GM12864 (cell line): Measurements from ENCODE around the gene PCDHB14.
"Not testable (repeated sequence)": the region's sequence is repeated elsewhere in the genome, so short reads cannot be mapped to it uniquely, and the experiment has no call there.

Experiments
- DNase-seq: peaks from one replicate; pipeline ENCODE4 v3.0.0-alpha.2; 2011; ENCODE audit warnings: low read depth
- H3K4me3 ChIP-seq: 2 replicates; pipeline ENCODE4 v1.5.1; 2011; ENCODE audit warnings: mild to moderate bottlenecking, low read depth, low read length, control low read depth
- TF ChIP-seq, protein P1 (sequence below): IDR thresholded peaks from 2 replicates; pipeline ENCODE4 v1.5.1; 2011; ENCODE audit warnings: low read depth, mild to moderate bottlenecking, moderate library complexity, low read length, control low read depth, inconsistent platforms; ENCODE audit errors: missing control alignments

Gene PCDHB14

DNA sequence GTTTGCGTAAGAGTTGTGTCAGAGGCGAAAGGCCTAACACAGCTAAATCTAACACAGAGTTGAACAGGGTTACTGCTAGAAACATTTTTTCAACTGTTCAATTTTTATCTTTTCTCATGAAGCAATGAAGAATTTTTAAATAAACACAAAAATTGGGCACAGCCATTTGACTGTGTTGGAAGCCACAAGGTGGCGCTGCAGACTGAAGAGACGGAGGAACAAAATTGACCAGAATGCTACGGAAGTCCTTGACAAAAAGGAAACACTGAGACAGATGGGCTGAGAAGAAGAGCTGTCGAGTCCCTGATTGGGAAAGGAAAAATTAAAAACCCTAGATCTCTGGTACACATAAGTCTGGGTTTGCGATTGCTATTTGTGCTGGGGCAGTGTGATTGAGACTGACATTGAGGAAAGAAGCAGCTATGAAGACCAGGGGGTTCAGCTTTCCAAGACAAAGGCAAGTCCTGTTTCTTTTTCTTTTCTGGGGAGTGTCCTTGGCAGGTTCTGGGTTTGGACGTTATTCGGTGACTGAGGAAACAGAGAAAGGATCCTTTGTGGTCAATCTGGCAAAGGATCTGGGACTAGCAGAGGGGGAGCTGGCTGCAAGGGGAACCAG lies 36.1 kb upstream of the PCDHB14 start, which contains the start of gene PCDHB9:
PCDHB9 (plus strand) TSS at position 265 of the 616 bp plus-strand sequence; CDS start at position 423, 158 bp downstream.
- TF ChIP-seq, protein P1, sequence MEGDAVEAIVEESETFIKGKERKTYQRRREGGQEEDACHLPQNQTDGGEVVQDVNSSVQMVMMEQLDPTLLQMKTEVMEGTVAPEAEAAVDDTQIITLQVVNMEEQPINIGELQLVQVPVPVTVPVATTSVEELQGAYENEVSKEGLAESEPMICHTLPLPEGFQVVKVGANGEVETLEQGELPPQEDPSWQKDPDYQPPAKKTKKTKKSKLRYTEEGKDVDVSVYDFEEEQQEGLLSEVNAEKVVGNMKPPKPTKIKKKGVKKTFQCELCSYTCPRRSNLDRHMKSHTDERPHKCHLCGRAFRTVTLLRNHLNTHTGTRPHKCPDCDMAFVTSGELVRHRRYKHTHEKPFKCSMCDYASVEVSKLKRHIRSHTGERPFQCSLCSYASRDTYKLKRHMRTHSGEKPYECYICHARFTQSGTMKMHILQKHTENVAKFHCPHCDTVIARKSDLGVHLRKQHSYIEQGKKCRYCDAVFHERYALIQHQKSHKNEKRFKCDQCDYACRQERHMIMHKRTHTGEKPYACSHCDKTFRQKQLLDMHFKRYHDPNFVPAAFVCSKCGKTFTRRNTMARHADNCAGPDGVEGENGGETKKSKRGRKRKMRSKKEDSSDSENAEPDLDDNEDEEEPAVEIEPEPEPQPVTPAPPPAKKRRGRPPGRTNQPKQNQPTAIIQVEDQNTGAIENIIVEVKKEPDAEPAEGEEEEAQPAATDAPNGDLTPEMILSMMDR = peak; percentile 35
- no peak for DNase-seq
- no peak within 1 kb of the TSS for H3K4me3 ChIP-seq

DNA sequence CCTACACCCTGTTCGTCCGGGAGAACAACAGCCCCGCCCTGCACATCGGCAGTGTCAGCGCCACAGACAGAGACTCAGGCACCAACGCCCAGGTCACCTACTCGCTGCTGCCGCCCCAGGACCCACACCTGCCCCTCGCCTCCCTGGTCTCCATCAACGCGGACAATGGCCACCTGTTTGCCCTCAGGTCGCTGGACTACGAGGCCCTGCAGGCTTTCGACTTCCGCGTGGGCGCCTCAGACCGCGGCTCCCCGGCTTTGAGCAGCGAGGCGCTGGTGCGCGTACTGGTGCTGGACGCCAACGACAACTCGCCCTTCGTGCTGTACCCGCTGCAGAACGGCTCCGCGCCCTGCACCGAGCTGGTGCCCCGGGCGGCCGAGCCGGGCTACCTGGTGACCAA lies 34.5 kb upstream of the PCDHB14 start:
- not testable (repeated sequence) for DNase-seq, H3K4me3 ChIP-seq

DNA sequence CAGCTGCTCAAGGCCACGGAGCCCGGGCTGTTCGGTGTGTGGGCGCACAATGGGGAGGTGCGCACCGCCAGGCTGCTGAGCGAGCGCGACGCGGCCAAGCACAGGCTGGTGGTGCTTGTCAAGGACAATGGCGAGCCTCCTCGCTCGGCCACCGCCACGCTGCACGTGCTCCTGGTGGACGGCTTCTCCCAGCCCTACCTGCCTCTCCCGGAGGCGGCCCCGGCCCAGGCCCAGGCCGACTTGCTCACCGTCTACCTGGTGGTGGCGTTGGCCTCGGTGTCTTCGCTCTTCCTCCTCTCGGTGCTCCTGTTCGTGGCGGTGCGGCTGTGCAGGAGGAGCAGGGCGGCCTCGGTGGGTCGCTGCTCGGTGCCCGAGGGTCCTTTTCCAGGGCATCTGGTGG lies 34.0 kb upstream of the PCDHB14 start:
- not testable (repeated sequence) for H3K4me3 ChIP-seq, DNase-seq

DNA sequence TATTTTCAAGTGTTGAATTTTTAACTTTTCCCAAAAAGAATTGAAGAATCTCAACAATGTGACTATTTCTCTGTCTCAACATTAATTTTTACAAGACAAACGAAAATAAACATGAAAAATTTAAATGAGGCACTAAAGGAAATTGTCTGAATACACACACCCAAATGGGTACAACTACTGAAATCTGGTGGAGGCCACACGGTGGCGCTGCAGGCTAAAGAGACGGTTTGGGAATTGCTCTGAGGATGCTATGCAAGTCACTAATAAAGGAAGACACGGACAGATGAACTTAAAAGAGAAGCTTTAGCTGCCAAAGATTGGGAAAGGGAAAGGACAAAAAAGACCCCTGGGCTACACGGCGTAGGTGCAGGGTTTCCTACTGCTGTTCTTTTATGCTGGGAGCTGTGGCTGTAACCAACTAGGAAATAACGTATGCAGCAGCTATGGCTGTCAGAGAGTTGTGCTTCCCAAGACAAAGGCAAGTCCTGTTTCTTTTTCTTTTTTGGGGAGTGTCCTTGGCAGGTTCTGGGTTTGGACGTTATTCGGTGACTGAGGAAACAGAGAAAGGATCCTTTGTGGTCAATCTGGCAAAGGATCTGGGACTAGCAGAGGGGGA lies 30.9 kb upstream of the PCDHB14 start, which contains the start of gene PCDHB10:
PCDHB10 (plus strand) TSS at position 244 of the 616 bp plus-strand sequence; CDS start at position 444, 200 bp downstream.
- DNase-seq = no peak
- TF ChIP-seq, protein P1 = peak; percentile 36
- H3K4me3 ChIP-seq = no peak within 1 kb of the TSS

DNA sequence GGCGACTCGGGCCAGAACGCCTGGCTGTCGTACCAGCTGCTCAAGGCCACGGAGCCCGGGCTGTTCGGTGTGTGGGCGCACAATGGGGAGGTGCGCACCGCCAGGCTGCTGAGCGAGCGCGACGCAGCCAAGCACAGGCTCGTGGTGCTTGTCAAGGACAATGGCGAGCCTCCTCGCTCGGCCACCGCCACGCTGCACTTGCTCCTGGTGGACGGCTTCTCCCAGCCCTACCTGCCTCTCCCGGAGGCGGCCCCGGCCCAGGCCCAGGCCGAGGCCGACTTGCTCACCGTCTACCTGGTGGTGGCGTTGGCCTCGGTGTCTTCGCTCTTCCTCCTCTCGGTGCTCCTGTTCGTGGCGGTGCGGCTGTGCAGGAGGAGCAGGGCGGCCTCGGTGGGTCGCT lies 28.8 kb upstream of the PCDHB14 start:
- not testable (repeated sequence) for H3K4me3 ChIP-seq, DNase-seq

DNA sequence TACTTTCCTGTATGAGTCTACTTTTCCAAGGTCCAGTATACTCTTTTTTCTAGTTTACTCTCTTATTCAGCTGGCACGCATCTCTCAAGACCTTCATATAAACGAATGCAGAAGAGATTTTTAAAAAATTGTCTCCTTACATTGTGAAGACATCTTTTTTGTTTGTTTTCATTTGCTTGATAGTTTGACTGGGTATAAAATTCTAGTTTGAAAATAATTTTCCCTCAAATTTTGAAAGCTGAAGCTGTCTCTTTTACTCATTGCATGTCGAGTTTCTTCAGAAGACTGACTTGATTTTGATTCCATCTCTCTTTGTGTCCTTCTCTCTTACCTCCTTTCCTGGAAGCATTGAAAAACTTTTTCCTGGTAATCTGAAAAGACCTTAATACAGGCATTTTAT lies 26.8 kb upstream of the PCDHB14 start:
- H3K4me3 ChIP-seq = no peak overlapping the region
- DNase-seq = no peak

DNA sequence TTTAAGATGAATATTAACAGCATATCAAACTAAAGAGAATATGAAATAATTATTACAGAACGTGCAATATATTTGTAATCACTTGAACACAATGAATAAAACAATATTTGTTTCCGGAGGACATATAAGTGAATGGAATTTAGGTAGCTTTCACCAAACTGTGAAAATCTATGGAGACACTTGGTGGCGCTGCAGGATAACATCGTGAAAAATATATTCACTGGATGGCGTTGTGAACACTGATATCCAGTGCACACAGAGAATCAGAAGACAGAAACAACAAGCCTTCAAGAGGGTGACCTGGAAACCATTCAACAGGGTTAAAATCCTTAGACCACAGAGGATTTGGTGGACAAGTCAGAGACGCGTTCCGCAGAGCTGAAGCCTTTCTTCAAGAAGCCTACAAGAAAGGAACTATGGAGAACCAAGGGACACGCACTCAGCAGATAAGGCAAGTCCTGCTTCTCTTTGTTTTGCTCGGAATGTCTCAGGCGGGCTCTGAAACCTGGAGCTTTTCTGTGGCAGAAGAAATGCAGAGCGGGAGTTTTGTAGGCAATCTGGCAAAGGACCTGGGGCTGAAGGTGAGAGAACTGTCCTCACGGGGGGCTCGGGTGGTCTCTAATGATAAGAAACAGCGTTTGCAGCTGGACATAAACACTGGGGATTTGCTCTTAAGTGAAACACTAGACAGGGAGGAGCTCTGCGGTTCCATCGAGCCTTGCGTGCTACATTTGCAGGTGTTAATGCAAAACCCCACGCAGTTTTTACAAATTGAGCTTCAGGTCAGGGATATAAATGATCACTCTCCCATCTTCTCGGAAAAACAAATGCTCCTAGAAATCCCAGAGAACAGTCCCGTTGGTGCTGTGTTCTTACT lies 23.5 kb upstream of the PCDHB14 start, which contains the start of gene PCDHB11:
PCDHB11 (plus strand) TSS at position 269 of the 877 bp plus-strand sequence; CDS start at position 417, 148 bp downstream.
- DNase-seq = no peak
- TF ChIP-seq, protein P1 = no peak
- H3K4me3 ChIP-seq = no peak within 1 kb of the TSS

More for the DNA sequence above, 26.8 kb upstream of the PCDHB14 start:
- TF ChIP-seq, protein P1 = no peak

DNA sequence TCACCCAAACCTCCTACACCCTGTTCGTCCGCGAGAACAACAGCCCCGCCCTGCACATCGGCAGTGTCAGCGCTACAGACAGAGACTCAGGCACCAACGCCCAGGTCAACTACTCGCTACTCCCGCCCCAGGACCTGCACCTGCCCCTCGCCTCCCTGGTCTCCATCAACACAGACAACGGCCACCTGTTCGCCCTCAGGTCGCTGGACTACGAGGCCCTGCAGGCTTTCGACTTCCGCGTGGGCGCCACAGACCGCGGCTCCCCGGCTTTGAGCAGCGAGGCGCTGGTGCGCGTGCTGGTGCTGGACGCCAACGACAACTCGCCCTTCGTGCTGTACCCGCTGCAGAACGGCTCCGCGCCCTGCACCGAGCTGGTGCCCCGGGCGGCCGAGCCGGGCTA lies 22.0 kb upstream of the PCDHB14 start:
- DNase-seq, H3K4me3 ChIP-seq: not testable (repeated sequence)

DNA sequence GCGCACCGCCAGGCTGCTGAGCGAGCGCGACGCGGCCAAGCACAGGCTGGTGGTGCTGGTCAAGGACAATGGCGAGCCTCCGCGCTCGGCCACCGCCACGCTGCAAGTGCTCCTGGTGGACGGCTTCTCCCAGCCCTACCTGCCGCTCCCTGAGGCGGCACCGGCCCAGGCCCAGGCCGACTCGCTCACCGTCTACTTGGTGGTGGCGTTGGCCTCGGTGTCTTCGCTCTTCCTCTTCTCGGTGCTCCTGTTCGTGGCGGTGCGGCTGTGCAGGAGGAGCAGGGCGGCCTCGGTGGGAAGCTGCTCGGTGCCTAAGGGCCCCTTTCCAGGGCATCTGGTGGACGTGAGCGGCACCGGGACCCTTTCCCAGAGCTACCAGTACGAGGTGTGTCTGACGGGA lies 21.5 kb upstream of the PCDHB14 start:
- not testable (repeated sequence) for H3K4me3 ChIP-seq, DNase-seq
